GM19193 (cell line): Measurements from ENCODE around the gene LSR.

Source experiments
- POLR2A ChIP-seq: IDR thresholded peaks from 4 replicates; pipeline ENCODE4 v1.6.1; 2011; ENCODE audit not compliant: insufficient read depth, insufficient read length; ENCODE audit errors: extremely low read depth

The LSR gene

GRCh38 chr19:35296644-35297514, 48.1 kb downstream of the LSR start:
- no peak for TF ChIP-seq POLR2A

GRCh38 chr19:35297515-35297848, 48.7 kb downstream of the LSR start:
- TF ChIP-seq POLR2A, result no peak

DNA sequence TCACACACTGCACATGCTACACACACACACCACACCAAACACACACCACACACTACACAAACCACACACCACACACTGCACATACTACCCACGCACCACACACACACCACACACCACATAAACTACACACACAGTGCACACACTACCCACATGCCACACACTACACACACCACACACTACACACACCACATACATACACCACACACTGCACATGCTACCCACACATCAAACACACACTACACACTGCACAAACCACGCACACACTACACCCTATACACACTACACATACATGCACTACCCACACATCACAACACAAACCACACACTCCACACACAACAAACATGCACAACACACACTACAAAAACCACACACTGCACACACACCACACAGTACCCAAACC, 49.1 kb downstream of the LSR start:
- no peak for TF ChIP-seq POLR2A

DNA sequence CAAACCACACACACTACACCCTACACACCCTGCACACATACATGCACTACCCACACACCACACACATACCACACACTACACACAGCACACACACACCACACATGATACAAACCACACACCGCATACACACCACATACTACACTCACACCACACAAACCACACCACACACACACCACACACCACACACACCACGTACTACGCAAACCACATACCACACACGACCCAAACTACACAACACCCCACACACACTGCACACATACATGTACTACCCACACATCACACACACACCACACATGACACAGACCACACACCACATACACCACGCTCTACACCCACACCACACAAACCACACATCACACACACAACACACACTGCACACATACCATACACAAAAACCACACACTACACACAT, 49.8 kb downstream of the LSR start:
- TF ChIP-seq POLR2A, result no peak

DNA sequence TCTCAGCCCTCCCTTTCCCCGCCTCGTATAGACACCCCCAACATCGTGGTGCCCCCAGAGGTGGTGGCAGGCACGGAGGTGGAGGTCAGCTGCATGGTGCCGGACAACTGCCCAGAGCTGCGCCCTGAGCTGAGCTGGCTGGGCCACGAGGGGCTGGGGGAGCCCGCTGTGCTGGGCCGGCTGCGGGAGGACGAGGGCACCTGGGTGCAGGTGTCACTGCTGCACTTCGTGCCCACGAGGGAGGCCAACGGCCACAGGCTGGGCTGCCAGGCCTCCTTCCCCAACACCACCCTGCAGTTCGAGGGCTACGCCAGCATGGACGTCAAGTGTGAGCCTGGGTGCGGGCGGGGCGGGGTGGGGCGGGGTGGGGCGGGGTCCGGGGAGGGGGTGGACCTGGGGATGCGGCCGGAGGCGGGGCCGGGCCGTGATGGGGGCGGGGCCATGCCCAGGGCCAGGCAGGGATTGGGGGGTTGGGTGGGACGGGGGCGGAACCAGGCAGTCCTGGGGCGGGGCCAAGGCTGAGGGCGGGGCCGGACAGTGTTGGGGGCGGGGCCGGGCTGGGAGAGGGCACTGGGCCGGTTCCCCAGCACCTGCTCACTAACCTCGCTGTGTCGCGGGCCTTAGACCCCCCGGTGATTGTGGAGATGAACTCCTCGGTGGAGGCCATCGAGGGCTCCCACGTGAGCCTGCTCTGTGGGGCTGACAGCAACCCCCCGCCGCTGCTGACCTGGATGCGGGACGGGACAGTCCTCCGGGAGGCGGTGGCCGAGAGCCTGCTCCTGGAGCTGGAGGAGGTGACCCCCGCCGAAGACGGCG, 50.9 kb downstream of the LSR start:
- no peak for TF ChIP-seq POLR2A

GRCh38 chr19:35300339-35300649, 51.5 kb downstream of the LSR start:
- no peak for TF ChIP-seq POLR2A

DNA sequence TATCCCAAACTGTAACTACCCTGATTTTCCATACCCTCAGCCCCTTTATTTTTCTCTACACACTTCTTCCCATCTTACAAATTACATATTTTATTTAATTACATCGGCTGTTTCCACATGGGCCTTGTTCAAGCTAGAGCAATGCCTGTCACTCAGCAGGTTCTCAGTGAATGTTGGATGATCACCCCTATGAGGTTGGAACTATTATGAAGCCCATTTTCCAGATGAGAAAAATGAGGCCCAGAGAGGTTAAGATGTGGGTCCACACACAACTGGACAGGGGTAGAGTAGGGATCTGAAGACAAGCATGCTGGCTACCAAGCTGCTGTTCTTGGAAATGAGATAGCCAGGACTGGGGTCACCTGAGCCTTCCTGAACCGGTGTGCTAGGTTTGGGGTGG, 53.2 kb downstream of the LSR start:
- no peak for TF ChIP-seq POLR2A

GRCh38 chr19:35302446-35302845, 53.6 kb downstream of the LSR start:
- TF ChIP-seq POLR2A, result no peak

DNA sequence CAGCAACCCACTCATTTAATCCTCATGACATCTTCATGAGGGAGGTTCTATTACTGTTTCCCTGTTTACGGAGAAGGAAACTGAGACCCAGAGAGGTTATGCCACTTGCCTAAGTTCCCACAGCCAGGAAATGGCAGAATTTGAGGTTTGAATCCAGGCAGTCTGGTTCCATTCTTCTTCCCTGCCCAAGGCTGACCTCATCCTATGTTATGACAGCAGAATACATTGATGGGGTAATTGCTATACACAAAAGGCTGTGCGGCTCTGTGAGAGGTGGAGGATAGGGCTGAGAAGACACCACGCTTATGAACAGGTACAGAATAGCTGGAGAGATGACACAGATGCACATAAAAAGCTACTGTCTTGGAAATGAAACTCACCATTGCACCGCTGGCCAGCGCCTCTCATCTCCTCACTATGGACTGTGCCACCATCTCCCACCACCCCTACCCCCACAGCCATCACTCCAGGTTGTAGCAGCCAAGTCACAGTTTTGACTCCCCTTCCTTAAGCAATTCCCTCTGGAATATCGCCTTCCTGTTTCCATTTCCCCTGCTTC, 54.6 kb downstream of the LSR start:
- TF ChIP-seq POLR2A, result no peak

- no peak for TF ChIP-seq POLR2A
Observed at GRCh38 chr19:35304036-35304435, 55.2 kb downstream of the LSR start.

- TF ChIP-seq POLR2A, result no peak
Observed at GRCh38 chr19:35305181-35305580, 56.4 kb downstream of the LSR start.

DNA sequence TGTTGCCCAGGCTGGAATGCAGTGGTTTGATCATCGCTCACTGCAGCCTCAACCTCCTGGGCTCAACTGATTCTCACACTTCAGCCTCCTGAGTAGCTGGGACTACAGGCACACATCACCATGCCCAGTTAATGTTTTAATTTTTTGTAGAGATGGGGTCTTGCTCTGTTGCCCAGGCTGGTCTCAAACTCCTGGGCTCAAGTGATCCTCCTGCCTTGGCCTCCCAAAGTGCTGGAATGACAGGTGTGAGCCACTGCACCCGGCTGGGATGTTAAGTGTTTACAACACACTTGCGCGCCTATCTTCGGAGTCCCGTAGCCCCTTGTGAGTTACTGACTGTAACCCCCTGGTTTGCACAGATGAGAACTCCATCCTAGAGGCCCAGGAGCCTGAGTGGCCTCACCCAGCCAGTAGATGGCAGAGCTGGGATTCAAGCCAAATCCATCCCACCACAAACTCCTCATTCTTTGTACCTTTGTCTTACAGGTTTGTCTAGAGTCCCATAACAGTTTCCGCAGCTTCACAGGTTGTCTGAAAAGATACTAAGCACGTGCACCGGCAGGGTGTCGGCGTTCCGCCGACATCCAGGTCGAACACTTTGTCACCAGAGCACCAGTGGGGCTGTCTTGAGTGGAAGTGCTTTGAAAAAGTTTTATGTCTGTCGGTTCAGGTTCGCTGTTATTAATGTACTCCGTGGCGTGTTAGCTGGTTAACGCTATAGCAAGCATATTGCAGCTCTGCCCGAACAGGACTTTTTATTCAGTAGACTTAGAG, 57.9 kb downstream of the LSR start:
- TF ChIP-seq POLR2A, result no peak

- TF ChIP-seq POLR2A, result no peak
Observed at GRCh38 chr19:35307931-35308330, 59.1 kb downstream of the LSR start.

GRCh38 chr19:35308910-35309309, 60.1 kb downstream of the LSR start:
- no peak for TF ChIP-seq POLR2A

DNA sequence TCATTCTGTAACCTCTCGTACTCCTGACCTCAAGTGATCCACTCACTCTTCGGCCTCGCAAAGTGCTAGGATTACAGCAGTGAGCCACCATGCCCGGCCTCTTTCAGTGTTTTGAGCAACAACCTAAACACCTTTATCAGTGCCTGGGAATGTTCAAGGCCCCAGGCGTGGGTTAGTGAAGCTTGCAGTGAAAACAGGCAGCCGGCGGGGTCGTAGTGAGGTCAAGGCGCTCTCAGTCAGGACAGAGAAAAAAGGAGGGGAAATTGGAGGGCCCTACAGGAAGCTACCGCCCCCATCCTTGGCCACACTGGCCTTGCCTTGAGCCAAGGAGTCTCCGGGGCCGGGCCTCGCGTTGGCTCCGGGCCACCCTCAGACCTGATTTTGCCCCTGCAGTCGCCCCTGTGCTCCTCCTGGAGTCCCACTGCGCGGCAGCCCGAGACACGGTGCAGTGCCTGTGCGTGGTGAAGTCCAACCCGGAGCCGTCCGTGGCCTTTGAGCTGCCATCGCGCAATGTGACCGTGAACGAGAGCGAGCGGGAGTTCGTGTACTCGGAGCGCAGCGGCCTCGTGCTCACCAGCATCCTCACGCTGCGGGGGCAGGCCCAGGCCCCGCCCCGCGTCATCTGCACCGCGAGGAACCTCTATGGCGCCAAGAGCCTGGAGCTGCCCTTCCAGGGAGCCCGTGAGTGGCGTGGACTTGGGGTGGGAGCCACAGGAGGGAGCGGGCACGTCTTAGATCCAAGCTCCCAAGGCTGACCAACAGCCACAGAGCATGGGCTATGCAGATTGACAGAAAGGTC, 60.9 kb downstream of the LSR start:
- TF ChIP-seq POLR2A, result no peak

GRCh38 chr19:35310331-35310730, 61.5 kb downstream of the LSR start:
- TF ChIP-seq POLR2A, result no peak
